IPS DF 6.9 (cell line): ENCODE results near the gene OLIG3.

ENCODE experiments used
- DNase-seq: peaks from one replicate; pipeline ENCODE4 v3.0.0-alpha.2; 2013; ENCODE audit warnings: low read depth, low spot score
- H3K27ac ChIP-seq: one replicate; pipeline ENCODE4 v1.5.1; 2013; ENCODE audit warnings: low read length, control low read depth
- H3K27me3 ChIP-seq: 2 replicates; pipeline ENCODE4 v1.6.1; 2013; ENCODE audit warnings: mild to moderate bottlenecking, low read length; ENCODE audit not compliant: control insufficient read depth, insufficient read depth
- H3K36me3 ChIP-seq: 2 replicates; pipeline ENCODE4 v1.6.1; 2013; ENCODE audit warnings: low read length; ENCODE audit not compliant: control insufficient read depth, insufficient read depth
- H3K4me1 ChIP-seq: 2 replicates; pipeline ENCODE4 v1.6.1; 2013; ENCODE audit warnings: low read length; ENCODE audit not compliant: control insufficient read depth, insufficient read depth
- H3K4me3 ChIP-seq: 2 replicates; pipeline ENCODE4 v1.5.1; 2013; ENCODE audit warnings: mild to moderate bottlenecking, low read length
- H3K9me3 ChIP-seq: 2 replicates; pipeline ENCODE4 v1.6.1; 2013; ENCODE audit warnings: low read length, inconsistent platforms; ENCODE audit not compliant: control insufficient read depth, insufficient read depth
- WGBS: extraction: QIAGEN DNeasy Blood & Tissue Kit; methylation state at CpG from one replicate; pipeline ENCODE4 v1.1.7; 2013; ENCODE audit warnings: mixed read lengths, missing lambda C conversion rate; ENCODE audit not compliant: insufficient read length, insufficient coverage; 5-methylcytosine and 5-hydroxymethylcytosine counted together

Gene OLIG3

DNA sequence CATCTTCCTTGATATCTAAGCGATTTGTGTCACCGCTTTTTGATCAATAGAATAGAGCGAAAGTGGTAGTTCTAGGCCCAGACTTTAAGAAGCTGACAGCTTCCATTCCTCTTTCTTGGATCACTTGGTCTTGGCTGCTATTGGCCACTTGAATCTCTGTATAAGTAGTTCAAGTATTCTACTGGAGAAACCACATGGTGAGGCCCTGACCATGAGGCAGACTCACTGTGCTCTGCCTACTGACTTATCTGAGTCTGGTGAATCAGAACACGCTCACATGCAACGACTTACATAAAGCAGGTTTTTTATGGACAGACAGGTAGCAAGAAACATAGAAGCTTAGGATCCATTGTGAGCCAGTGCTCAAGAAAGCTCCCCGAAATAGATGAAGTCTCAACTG lies 27.0 kb downstream of the OLIG3 start:
- no peaks in the 10 kb centered on the region for H3K9me3 ChIP-seq
- no peaks in the 10 kb centered on the region for H3K27me3 ChIP-seq
- H3K27ac ChIP-seq: no peak overlapping the region
- no CpG with 5 or more reads among the region's 6 CpGs for WGBS
- no peak overlapping the region for H3K4me3 ChIP-seq
- H3K36me3 ChIP-seq: no peaks in the 10 kb centered on the region
- DNase-seq: no peak
- peaks cover 3% of the 10 kb centered on the region; the same call in 1 of the 2 replicates for H3K4me1 ChIP-seq

DNA sequence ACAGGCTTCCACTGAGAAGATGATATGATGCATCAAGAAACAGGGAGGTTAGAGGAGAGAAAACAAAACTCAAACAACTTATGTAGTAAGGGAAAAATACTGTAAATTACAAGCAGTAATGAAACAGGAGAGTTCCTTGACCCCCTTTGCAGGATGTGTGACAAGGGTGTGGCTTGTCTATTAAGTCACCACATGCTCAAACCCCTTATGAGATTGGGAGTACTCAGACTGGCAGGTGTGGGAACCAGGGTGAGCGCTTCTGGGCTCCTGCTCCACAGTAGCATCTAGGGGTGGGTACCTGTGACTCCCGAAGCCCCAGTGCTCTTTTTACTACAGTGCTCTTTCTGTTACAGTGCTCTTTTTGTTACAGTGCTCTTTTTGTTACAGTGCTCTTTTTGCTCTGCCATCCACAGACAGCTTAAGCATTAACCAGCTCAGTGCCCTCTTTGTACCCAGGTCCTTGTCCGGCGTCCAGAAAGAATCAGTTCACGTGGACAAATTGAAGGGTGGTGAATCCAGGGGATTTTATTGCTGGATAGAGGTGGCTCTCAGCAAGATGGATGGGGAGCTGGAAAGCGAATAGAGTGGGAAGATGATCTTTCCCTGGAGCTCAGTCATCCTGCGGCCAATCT lies 28.7 kb downstream of the OLIG3 start:
- H3K4me3 ChIP-seq: no peak overlapping the region
- H3K27me3 ChIP-seq: no peaks in the 10 kb centered on the region
- no peaks in the 10 kb centered on the region for H3K4me1 ChIP-seq
- H3K9me3 ChIP-seq: no peaks in the 10 kb centered on the region
- no peaks in the 10 kb centered on the region for H3K36me3 ChIP-seq
- no CpG with 5 or more reads among the region's 7 CpGs for WGBS
- no peak overlapping the region for H3K27ac ChIP-seq
- no peak for DNase-seq

DNA sequence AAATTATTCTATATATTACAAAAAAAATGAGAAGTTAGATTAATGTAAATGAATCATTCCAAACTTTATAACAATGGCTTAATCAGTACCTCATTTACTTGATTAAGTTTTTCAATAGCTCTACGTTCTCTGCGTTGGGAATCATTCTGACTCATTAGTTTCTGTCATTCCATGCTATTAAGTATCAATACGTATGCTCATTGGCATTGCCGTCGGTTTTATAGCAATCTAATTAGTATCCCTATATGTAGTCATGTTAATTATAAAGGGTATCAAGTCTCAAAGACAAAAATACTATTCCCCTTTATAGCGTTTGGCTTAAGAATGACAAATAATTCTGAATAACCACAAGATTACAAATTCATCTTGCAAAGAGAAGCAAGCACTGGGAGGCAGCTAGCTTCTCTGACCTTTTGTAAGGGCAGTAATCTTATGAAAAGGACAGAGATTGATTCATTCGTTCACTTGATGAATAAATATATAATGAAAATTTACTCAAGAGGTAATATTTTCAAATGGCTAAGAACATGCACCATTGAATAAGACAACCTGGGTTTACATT lies 41.8 kb downstream of the OLIG3 start:
- Histone ChIP-seq H3K36me3 (no peaks in the 10 kb centered on the region), H3K27me3 (no peaks in the 10 kb centered on the region), H3K9me3 (no peaks in the 10 kb centered on the region; the same call in 1 of the 2 replicates), H3K4me3 (no peak overlapping the region), H3K27ac (no peak overlapping the region), H3K4me1 (no peaks in the 10 kb centered on the region)
- no peak for DNase-seq
- no CpG with 5 or more reads among the region's 7 CpGs for WGBS

DNA sequence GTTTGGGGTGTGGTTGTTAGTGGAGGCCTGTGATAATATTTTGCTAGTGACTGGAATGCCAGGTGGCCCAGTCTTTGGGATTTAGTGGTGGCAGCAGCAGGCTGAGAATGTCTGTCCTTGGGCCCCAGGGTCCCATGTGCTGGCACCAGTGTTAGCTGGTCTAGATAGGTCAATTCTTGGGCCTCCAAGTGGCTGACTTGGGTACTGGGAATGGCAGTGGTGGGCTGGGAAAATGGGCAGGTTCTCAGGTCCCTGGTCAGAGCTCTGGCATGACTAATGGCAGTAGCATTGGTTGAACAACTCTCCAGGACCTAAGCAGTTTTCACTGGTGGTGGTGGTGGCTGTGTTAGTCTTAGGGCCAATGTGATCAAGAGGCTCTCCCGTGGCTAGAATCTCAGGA lies 50.3 kb downstream of the OLIG3 start:
- Histone ChIP-seq H3K4me1 (no peaks in the 10 kb centered on the region), H3K9me3 (no peaks in the 10 kb centered on the region), H3K27ac (no peak overlapping the region), H3K36me3 (no peaks in the 10 kb centered on the region), H3K4me3 (no peak overlapping the region), H3K27me3 (no peaks in the 10 kb centered on the region)
- no peak for DNase-seq
- WGBS: no CpG with 5 or more reads among the region's 1 CpG
